SK-N-DZ (cell line): Measurements from ENCODE around the gene ATP5PB.

Experiments
- DNase-seq: peaks from one replicate; pipeline ENCODE4 v3.0.0-alpha.2; 2015; ENCODE audit warnings: low spot score

ATP5PB gene

DNA sequence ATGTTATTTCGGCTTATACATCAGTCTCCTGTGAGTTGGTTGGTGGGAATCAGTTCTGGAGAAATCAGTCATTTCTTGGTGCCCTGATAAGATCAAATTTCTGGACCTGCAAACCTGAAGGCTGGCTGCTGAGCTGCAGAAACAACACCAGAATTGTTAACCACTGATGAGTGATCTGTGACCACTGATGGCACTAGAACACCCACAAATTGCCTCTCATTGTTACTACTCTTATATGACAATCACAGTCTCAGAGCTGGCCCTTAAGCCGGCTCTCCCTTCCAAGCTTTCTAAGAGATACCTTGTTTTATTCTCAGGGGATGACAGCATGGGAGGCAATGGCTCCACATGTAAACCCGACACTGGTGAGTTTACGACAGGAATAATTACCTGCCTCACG, 26.4 kb downstream of the ATP5PB start:
- DNase-seq: peak; percentile 15

DNA sequence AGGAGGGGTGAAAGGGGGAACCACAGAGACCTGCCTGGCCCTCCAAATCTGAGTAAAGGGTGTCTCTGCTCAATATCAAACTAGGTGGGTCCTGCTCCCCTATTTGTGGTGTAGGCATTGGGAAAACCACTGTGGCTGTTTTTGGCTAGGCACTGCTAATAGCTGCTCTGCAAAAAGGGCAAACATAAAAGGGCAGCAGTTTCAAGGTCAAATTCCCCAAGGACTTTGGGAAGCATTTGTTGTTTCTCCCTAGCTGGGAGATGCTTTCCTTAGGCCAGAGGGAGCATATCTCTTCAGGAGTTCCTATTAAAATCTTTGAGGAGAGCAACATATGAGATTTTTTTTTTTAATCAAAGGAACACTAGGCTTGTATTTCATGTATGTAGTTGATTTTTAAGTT, 26.9 kb downstream of the ATP5PB start:
- no peak for DNase-seq

DNA sequence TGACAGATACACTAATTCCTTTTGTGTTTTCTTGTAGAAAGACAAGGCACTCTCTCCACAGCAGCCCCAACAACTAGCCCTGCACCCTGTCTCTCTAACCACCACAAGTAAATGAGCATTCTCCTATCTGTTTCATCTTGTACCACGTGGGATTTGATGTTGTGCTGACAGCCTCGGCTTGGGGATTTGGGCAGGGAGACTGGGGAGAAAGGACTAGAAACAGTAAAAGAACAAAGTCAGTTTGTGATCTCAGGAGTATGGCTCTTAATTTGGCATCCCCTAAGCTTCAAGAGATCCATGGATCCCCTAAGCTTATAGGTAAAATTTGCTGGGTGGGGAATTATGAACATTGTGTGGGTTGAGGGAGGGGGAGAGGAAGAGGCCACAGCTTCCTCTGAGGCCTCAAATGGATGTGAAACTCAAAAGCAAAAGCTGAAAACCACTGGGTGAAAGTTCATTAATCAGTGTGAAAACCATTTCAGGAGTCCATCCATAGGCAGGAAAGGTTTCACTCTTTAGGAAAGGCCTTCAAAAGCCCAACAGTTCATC, 27.6 kb downstream of the ATP5PB start:
- peak; percentile 69 for DNase-seq

DNA sequence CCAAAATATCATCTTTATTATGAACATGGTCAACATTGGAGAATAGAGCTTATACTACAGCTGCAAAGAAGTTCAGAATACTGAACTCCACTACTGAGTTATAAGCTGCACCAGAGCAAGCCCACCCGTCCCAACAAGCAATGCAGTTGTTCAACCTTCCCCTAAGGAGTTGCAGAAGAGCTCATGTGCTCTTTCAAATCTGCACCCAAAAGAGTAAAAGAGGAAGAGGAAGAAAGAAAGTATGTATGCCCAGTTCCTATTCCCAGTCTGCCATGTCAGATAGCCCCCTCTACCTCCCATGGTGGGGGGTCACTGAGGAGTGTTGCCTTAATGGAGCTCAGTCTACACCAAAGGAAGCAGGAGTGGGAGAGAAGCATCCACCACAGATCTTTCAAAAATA, 31.4 kb downstream of the ATP5PB start:
- DNase-seq: no peak

DNA sequence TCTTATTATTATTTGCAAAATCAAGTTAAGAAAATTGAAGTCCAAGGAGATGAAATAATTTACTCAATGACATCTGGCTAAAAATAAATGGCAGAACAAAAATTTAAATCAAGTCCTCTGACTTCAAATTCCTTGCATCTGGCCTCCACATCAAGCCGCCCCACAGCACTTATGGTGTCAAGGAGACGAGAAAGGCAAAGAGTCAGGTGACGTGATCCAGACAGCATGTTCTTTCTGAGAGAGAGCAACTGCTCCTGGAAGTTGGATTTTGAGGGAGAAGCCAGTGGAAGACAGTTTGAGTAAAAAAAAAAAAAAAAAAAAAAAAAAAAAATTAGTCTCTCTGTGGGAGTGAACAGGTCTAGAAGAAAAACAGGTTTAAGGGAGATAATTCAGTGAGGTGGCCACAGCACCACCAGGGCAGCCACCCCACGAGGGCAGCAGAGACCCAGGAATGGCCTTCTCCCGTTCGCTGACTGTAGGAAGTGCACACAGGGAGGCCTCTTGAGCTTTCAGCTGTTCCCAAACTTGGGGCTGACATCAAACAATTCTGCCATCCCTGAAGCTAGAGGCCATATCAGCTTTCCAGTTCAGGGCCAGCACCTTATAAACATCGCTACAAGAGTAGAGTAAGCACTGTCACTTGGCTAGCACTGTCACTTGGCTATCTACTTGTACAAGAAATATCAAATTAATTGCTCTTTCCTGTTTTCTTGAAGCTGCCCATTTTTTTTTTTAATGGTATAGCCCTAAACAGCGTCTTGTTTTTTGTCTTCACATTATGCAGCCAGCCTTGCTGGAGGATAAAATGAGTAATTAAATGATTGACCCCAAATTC, 32.3 kb downstream of the ATP5PB start:
- peak; percentile 67 for DNase-seq

DNA sequence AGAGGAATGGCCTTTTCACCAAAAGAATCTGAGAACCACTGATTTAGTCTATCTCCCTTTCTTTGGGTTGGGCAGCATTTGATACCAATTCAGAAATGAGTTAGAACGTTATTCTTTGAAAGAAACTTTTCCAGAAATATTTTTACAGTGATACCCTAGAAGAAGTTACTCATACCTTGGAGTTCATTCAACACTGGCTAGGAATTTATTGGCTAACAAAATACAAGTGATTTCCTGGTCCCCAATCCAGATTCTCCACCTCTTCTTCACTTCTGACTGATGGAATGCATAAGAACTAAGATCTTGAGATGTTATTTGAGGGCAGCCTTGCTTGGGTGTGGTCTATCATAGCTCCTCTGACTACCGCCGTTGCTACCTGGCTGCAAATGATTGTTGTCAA, 33.9 kb downstream of the ATP5PB start:
- DNase-seq: no peak

DNA sequence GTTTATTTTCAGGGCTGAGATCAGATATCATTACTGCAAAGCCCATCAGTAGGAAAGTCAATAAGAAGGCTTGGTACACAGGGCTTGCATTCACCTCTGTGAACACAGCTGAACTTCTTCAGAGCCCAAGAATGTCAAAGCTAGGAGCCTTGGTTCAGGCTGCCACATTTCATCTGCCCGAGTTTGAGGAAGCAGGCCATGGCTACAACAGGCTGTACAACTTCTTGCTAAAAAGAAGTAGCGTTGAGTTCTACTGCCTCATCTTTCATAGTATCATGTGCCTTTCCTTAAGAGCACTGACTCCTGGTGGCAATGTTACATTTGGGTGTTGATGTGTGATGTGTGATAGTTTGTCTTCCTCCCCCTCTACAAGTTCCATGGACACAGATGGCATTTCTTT, 34.6 kb downstream of the ATP5PB start:
- DNase-seq: no peak

DNA sequence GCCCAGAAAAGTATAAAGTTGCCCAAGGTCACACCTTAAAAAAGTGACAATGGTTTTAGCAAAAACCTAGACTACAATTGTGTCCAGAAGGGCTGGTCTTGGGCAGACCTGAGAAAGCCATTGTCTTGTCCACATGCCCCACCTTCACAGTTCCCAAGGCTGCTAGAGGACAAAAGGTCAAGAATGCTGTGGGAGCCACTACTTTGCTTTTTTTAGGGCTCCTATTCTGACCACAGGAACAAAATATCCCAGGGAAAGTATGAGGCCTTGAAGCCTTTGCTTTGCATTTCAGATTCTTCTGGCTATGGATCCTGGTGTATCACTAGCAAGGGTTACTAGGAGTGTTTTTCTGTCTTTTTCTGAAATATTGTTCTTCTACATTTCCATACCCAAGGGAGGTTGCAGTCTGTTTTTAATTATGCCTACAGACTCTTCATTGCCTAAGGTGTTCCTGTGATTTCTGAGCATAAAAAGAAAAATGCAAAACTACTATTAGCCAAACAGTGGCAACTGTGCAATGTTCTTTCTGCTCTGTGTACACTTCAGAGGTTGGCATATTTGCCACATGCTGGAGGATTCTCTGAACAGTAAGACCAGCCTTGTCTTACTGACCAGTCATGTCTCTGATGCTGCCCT, 35.2 kb downstream of the ATP5PB start:
- no peak for DNase-seq

DNA sequence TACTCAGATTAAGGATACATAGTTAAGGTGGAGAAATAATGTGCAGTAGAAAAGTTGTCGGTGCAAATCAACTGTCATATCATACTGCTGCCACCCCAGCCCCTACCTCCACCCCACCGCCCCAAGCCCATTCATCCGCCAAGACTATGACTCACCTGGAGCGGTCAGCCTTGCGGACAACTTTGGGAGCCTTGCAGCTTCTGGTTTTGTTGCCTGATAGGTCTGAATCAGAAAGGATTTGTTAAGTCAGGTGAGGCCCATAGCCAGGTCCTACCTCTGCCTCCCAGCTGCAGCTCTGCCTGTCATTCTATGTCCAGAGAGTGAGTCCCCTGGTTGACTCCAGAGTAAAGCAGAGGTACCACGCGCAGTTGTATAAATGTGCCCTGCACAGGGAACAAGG, 37.2 kb downstream of the ATP5PB start:
- no peak for DNase-seq

DNA sequence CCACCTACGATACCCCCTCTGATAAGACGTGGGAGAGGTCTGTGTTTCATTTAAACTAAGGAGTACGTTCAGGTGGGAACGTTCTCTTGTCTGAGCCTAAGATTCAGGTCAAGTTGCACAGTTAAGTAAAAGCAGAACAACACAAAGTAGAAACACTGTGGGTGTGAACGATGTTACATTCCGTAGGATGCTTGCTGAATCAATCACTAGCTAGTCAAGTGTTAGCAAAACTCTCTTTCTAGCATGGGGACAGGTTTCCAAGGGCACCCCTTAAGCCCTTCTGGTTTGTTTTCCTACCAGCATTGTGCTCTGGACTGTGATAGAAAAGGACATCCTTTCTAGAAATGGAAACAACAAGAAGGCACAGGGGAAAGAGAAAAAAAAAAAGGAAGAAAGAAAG, 37.9 kb downstream of the ATP5PB start:
- no peak for DNase-seq

DNA sequence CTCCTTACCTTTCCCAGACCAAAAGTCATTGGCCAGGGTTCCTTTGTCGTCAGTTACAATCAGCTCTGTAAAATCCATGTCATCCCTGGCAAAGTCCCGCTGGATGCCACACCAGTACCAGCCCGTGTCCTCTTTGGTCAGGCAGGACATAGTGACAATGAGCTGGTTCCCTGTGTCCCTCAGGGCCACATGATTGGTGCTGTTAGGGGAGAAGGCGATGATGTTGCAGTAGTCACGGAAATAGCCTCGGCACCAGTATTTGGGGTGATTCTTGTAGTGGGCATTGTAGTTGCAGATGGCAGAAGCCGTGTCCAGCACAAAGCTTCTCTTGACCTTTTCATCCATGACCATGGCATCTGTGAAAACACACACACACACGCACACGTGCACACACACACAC, 39.4 kb downstream of the ATP5PB start:
- no peak for DNase-seq

DNA sequence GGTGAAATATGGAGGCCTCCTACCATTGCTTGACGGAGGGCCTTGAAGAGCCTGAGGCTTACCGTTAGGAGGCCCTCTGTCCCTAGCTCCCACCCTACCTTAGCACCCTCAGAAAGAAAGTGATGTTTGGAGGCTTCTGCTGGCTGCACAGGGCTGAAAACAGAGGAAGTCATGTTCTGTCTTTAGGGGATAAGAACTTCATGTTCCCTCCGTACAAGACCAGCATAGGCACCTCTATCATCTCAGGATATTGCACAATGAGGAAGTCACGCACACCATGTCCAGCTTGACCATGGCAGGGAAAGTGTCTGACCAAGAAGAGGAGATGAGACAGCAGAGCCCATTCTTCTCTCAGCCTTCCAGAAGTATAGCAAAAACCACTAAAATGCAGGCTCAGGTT, 40.3 kb downstream of the ATP5PB start:
- no peak for DNase-seq

DNA sequence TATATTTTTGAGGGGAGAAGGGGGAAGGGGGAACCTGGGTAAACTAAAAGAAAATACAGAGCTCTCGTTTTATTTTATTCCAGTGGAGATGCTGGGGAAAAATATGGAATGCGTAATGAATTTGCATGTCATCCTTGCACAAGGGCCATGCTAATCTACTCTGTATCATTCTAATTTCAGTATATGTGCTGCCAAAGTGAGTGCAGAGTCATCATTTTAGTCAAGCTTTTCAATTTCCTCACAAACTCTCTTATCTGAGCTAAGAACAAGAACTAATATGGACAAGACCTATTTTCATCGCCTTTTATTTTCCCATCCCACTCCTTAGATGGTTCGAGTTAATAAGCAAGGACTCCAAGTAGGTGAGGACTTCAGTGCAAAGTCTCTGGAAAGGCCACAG, 41.0 kb downstream of the ATP5PB start:
- no peak for DNase-seq

DNA sequence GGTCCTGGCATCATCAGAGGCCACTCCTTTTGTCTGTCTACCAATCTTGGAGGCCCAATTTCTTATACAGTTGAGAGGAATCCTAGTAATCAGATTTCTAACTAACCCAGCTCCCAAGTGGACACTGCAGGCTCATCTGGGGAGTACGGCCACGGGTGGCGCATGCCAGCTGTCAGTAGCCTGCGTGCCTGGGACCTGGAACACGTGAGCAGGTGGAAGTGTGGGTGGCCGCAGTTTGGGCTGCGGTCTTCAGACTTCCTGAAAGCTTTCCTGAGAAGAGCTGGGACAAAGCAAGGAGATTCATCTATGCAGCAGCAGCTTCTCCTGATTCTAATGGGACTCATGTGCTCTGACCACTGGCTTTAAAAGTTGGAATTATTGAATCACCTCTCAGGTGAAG, 41.8 kb downstream of the ATP5PB start:
- DNase-seq: no peak

DNA sequence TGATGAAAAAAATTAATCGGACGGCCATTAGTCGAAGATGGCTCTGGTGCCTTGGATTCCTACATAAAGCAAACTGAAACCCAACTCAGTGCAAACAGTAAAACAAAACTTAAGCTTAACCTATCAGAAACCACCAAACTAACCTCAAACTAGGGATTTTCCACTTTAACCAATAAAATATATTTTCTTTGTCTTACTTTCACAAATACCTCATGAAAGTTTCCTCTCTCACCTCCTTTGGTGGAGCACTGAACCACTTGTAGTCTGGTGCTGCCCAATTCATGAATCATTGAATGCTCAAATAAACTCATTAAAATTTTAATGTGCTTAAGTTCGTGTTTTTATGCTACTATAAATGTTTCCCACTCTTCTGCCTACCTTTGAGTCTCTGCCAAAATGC, 47.1 kb downstream of the ATP5PB start:
- DNase-seq: no peak

DNA sequence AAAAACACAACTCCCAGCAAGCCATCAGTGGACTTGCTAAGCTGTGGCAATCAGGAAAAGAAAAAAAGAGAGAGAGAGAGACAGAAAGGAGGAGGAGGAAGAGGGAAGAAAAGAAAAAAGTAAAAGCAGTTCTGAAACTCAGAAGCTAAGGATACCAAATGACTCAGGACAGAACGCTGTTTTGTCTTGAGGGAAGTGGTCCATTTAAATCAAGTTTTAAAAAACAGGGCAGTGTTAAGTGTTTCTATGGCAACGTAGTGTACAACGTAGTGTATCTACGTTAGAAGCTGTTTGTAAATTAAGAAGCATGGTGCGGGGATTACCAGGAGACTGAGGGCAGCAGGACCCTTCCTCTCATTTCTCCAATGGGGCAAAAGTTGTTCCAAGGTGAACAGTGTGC, 48.3 kb downstream of the ATP5PB start:
- no peak for DNase-seq

DNA sequence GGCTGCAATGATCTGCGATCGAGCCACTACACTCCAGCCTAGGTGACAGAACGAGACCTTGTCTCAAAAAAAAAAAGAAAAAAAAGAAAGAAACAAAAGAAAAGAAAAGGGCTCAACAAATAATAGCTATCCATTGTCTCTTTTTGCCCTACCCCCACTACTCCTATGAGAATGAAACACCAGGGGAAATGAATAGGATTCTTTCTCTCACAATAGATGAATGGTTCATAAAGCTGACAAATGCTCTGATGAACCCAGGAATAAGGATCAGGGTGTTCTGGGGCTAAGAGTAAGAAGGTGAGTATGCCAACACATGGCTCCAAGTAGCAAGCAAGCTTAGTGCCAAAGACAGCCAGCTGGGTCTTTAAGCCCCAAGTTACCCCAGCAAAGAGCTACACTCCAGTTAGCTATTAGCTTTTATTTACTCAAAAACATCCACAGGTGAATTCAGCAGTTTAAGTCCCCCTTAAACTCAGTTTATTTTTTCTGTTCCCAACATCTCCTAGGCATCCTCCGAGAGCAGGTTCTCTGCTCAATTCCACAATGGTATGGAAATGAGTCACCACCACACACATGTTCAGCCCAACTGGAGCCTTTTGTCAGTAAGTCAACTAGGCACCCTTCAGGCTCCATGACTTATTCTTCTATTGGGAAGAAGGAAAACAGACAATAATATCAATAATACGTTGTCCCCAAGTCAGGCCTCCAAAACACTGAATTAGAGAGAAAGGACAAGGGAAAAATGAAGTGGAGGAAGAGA, 49.9 kb downstream of the ATP5PB start:
- no peak for DNase-seq

DNA sequence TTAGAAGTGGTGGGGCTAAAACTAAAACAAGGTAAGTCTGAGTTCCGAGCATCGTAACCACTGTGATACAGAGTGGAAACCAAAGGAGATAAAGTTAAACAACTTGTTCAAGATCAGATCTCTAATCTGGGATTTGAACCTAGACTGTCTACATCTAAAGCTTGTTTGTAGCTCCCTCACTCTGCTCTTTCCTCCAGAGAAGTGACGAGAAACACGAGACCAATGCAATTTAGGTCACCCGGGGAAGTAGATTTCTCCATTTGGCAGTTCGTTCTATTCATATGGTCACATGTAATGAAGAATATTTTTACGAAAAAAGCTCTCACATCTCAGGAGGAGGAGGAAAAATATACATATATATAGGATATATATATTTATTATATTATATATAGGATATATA, 52.4 kb downstream of the ATP5PB start:
- DNase-seq: no peak

DNA sequence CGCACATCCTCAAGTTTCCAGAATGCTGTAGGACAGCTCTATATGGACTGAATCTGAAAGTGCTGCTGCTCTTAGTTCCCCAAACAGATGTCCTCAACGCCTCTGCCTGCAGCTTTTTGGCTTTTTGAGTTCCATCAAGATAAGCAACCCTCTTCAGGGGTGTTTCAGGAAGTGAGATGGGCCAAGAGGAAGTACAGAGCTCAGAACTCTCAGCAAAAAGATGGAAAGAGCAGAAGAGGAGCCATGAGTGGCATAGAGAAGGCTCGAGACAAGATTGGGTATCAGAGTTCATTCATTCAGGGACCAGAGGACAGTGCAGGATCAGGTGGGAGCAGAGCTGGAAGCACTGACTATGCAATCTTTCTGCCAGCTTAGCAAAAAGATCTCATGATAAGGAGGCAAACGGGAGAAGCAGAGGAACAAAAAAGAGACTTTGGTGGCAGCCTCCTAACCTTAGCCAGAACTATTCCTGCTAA, 54.4 kb downstream of the ATP5PB start, which contains the start of the genes ADORA3 and TMIGD3:
ADORA3 (minus strand) TSS at position 49 of the 476 bp plus-strand sequence. CDS start 279 bp downstream, outside the sequence.
TMIGD3 (minus strand) TSS at position 49 of the 476 bp plus-strand sequence. CDS start 279 bp downstream, outside the sequence.
- DNase-seq: no peak

DNA sequence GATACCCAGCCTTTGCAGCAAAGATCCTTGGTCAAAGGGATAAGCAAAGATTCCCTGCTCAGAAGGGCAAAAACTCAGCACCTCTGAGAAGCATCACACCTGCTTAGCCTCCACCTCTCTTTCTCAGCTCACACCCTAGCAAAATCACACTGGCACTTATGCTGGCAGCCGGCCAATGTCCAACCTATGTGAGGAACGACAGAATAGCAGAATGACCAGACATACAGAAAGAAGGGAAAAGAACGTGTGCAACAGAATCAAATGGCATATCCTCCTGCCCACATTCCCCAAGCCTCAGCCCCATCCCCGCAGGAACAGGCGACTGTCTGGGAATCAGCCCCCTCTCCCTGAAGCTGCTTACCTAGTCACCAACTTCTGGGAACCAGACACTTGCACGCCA, 54.8 kb downstream of the ATP5PB start:
- no peak for DNase-seq

DNA sequence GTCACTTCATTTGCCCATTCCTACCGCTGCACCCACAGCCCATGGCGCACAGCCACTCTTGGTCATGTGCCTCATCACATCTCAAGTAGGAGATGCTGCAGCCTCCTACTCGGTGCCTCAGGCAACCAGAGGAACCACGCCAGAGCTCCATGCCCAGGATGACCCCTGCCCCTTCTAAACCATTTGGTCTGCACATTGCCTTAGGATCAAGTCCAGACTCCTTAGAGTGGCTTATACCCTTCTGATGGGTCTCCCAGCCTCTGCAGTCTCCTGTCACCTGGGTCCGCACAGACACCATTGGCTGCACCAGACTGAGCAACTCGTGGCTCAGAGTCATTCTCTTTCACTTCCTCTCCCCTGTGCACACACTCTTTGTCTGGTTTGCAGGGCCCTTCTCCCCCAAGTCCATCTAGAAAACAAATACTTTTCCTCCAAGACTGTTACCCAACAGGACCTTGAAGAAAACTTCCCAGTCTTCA, 56.4 kb downstream of the ATP5PB start:
- no peak for DNase-seq

DNA sequence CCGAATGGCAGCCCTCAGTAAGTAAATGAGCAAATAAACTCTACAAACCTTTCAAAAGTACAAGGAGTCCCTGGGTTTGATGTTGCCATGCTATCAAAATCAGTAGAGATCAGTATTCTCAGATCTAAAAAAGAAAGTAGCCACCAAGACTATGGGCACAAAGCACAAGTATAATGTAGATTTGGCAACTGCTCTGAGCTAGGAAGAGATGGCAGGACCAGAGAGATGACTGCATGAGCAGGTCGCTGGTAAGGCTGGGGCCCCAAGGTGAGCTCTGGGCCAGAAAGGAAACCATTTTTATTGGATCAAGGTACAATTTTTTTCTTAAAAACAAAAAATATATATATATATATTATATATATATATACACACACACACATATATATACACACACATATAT, 57.3 kb downstream of the ATP5PB start:
- no peak for DNase-seq
